ENCODE measurements around the gene FEV. TPM values are rescaled to one million over a fixed set of nuclear protein-coding genes. Genes with fewer than 3 reads are reported as not detected.

Gene FEV
- total and polyA plus RNA-seq, 2 donors (not counting 3 experiments of a cell fraction or from before 2014, with no cell fraction given), result not detected

- Histone ChIP-seq H3K27ac (ENCODE audit: insufficient read depth, low read depth, low read length) (no peak overlapping the region), H3K27me3 (ENCODE audit: control insufficient read depth in 2 of 2, insufficient read depth in 2 of 2, low read length in 2 of 2) (peaks cover 0 to 5% of the 10 kb centered on the region in 2 experiments), H3K9ac (replicated peaks; ENCODE audit: extremely low read depth, insufficient read depth, low read length) (no peak overlapping the region), H3K4me1 (ENCODE audit: control insufficient read depth, extremely low read depth, insufficient read depth, low read length) (no peaks in the 10 kb centered on the region), H4K20me1 (replicated peaks; ENCODE audit: control insufficient read depth, extremely low read depth, insufficient read depth, low read length) (no peaks in the 10 kb centered on the region), H3K79me2 (ENCODE audit: control insufficient read depth, insufficient read depth, low read length) (no peaks in the 10 kb centered on the region), H3K4me3 (replicated peaks in 1 of 3; ENCODE audit: insufficient read depth in 1 of 3, low read depth in 1 of 3, low read length in 3 of 3) (no peak overlapping the region), H3K4me2 (ENCODE audit: insufficient read depth, low read length) (no peak overlapping the region), H3K9me3 (replicated peaks; ENCODE audit: control insufficient read depth, insufficient read depth, low read length) (no peaks in the 10 kb centered on the region), H3K9me1 (replicated peaks; ENCODE audit: control insufficient read depth, extremely low read depth, insufficient read depth, low read length) (no peaks in the 10 kb centered on the region), H3K36me3 (ENCODE audit: control insufficient read depth in 2 of 2, extremely low read depth in 1 of 2, insufficient read depth in 2 of 2, low read length in 2 of 2) (no peaks in the 10 kb centered on the region), H2AFZ (ENCODE audit: low read depth, low read length) (no peak overlapping the region)
- TF ChIP-seq JUN (IDR thresholded peaks at IDR 0.05; ENCODE audit: borderline replicate concordance, insufficient read depth, insufficient read length, low read depth) (no peak), POLR2AphosphoS5 (IDR thresholded peaks at IDR 0.05; ENCODE audit: insufficient read depth, low read depth, low read length) (no peak)
- no TSS peak for BruUV-seq (replicated peaks)
- dilution Hi-C loops (cut with MboI; ENCODE audit: extremely low pct_ligation_motif_present, low sequenced_read_pairs), result no loop called here
- intact Hi-C loops (cut with micrococcal nuclease), result no loop called here
- FAIRE-seq (no peak), DNase-seq (ENCODE audit: low read depth, low spot score) (no peak)
- POLR2A ChIA-PET, result no interaction called here
- CTCF ChIA-PET, result interaction anchor here (0.7 to 3.6 kb wide), 2 partner anchors 8 to 42 kb away, joined by 3 to 37 read pairs; no protein-coding TSS in a partner anchor
Observed at GRCh38 chr2:219021591-219021990, 36.6 kb upstream of the FEV start.

DNA sequence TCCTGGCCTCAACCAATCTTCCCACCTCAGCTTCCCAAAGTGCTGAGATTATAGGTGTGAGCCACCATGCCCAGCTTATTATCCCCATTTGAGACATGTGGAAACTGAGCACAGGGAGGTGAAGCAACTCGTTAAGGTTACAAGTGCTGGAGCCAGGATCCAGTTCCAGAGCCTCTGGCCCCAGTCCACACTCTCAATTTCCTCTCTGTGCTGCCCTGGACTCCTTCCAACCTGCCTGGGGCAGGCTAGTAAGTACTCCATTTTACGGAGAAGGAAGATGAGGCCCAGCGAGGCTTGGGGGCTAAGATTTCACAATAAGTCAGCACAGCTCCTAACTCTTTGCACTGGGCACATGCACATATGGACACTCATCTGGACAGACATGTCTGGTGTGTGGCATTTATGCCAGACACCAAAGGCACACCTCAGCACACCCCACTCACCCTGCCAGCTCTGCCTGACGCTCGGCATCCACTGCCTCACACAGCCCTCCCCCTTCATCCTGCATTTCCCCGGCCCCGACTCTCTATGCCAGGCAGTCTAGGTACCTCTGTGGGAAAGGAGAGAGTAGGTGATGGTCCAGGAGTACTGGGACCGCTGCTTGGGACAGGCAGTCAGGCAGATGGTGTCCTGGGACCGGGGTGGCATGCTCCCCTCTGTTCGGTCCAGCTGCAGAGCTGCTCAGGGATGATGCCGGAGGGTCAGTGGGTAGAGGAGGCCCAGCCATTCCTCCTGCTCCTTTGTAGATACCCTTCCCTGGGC, 35.8 kb upstream of the FEV start:
- Histone ChIP-seq H3K4me1 (ENCODE audit: control insufficient read depth, extremely low read depth, insufficient read depth, low read length) (no peaks in the 10 kb centered on the region), H3K9me3 (replicated peaks; ENCODE audit: control insufficient read depth, insufficient read depth, low read length) (no peaks in the 10 kb centered on the region), H3K27me3 (ENCODE audit: control insufficient read depth in 2 of 2, insufficient read depth in 2 of 2, low read length in 2 of 2) (peaks cover 0 to 4% of the 10 kb centered on the region in 2 experiments), H2AFZ (ENCODE audit: low read depth, low read length) (no peak overlapping the region), H4K20me1 (replicated peaks; ENCODE audit: control insufficient read depth, extremely low read depth, insufficient read depth, low read length) (no peaks in the 10 kb centered on the region), H3K9ac (replicated peaks; ENCODE audit: extremely low read depth, insufficient read depth, low read length) (no peak overlapping the region), H3K4me3 (replicated peaks in 1 of 3; ENCODE audit: insufficient read depth in 1 of 3, low read depth in 1 of 3, low read length in 3 of 3) (no peak overlapping the region), H3K9me1 (replicated peaks; ENCODE audit: control insufficient read depth, extremely low read depth, insufficient read depth, low read length) (no peaks in the 10 kb centered on the region), H3K36me3 (ENCODE audit: control insufficient read depth in 2 of 2, extremely low read depth in 1 of 2, insufficient read depth in 2 of 2, low read length in 2 of 2) (no peaks in the 10 kb centered on the region), H3K79me2 (ENCODE audit: control insufficient read depth, insufficient read depth, low read length) (no peaks in the 10 kb centered on the region), H3K27ac (ENCODE audit: insufficient read depth, low read depth, low read length) (no peak overlapping the region), H3K4me2 (ENCODE audit: insufficient read depth, low read length) (no peak overlapping the region)
- dilution Hi-C loops (cut with MboI; ENCODE audit: extremely low pct_ligation_motif_present, low sequenced_read_pairs) (no loop called here), intact Hi-C loops (cut with micrococcal nuclease) (no loop called here)
- POLR2A ChIA-PET, result no interaction called here
- CTCF ChIA-PET, result interaction anchor here (1.1 to 3.6 kb wide), 6 partner anchors 9 to 134 kb away, joined by 3 to 37 read pairs (median 4); no protein-coding TSS in a partner anchor
- FAIRE-seq, result no peak
- BruUV-seq (replicated peaks), result no TSS peak
- TF ChIP-seq CTCF (IDR thresholded peaks at IDR 0.05; ENCODE audit: extremely low read depth in 1 of 2, insufficient read depth in 1 of 2, low read depth in 1 of 2, low read length in 2 of 2) (no peak), POLR2A (IDR thresholded peaks at IDR 0.05; ENCODE audit: low read depth, low read length) (no peak), MYC (IDR thresholded peaks at IDR 0.05; ENCODE audit: low read depth, low read length) (no peak), FOS (IDR thresholded peaks at IDR 0.05; ENCODE audit: borderline replicate concordance, insufficient read depth, low read length) (no peak), JUN (IDR thresholded peaks at IDR 0.05; ENCODE audit: borderline replicate concordance, insufficient read depth, insufficient read length, low read depth) (no peak), GATA2 (IDR thresholded peaks at IDR 0.05; ENCODE audit: insufficient read depth, insufficient read length, low read depth, low read length) (no peak), MAX (IDR thresholded peaks at IDR 0.05; ENCODE audit: insufficient read depth, insufficient read length) (no peak)
- no peak for DNase-seq (ENCODE audit: low read depth, low spot score)
